Ishikawa (cell line): Measurements from ENCODE around the gene SETBP1.

Source experiments
- CEBPB ChIP-seq: IDR thresholded peaks from 2 replicates; pipeline ENCODE4 v1.6.1; 2012
- CREB1 ChIP-seq: IDR thresholded peaks from 2 replicates; pipeline ENCODE4 v1.6.1; 2012; ENCODE audit warnings: low read depth
- EGR1 ChIP-seq: IDR thresholded peaks from 2 replicates; pipeline ENCODE4 v1.6.1; 2012
- EP300 ChIP-seq: IDR thresholded peaks from 2 replicates; pipeline ENCODE4 v1.6.1; 2012; ENCODE audit warnings: borderline replicate concordance
- FOXM1 ChIP-seq: IDR thresholded peaks from 2 replicates; pipeline ENCODE4 v1.6.1; 2012; ENCODE audit warnings: low read depth, borderline replicate concordance
- NFIC ChIP-seq: IDR thresholded peaks from 2 replicates; pipeline ENCODE4 v1.6.1; 2012
- RAD21 ChIP-seq: IDR thresholded peaks from 2 replicates; pipeline ENCODE4 v1.6.1; 2012; ENCODE audit warnings: low read depth
- TAF1 ChIP-seq: IDR thresholded peaks from 2 replicates; pipeline ENCODE4 v1.6.1; 2012; ENCODE audit warnings: low read depth, mild to moderate bottlenecking
- TCF12 ChIP-seq: IDR thresholded peaks from 2 replicates; pipeline ENCODE4 v1.6.1; 2012; ENCODE audit warnings: low read depth
- TEAD4 ChIP-seq: IDR thresholded peaks from 2 replicates; pipeline ENCODE4 v1.6.1; 2012
- YY1 ChIP-seq: IDR thresholded peaks from 2 replicates; pipeline ENCODE4 v1.6.1; 2012; ENCODE audit warnings: low read depth
- ZBTB7A ChIP-seq: IDR thresholded peaks from 2 replicates; pipeline ENCODE4 v1.6.1; 2012; ENCODE audit warnings: low read depth
- TF ChIP-seq, protein P1 (sequence below): IDR thresholded peaks from 2 replicates; pipeline ENCODE4 v1.6.1; 2012; ENCODE audit warnings: low read depth, mild to moderate bottlenecking
- TF ChIP-seq, protein P2 (sequence below): IDR thresholded peaks from 2 replicates; pipeline ENCODE4 v1.6.1; 2012
- TF ChIP-seq, protein P3 (sequence below): IDR thresholded peaks from 2 replicates; pipeline ENCODE4 v1.6.1; 2012

The SETBP1 gene

DNA sequence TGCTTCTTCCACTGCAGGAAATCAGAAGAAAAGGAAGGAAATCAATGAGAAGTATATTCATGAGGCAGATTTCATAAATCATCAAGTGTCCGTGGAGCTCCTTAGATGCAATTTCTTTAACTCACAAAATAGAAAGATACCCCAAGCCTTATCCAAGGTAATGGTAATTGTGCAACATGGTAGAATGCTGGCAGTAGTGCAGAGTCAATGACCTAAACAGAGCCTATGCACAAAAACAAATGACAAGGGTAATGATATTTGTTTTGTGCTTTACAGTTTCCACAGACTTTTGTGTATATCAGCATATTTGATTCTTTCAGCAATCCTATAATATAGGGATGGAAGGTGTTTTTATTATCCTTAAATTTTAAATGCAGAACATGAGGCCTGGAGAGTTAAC, 102.7 kb downstream of the SETBP1 start:
- TF ChIP-seq RAD21, result no peak
- no peak for TF ChIP-seq CEBPB
- no peak for TF ChIP-seq TAF1
- TF ChIP-seq, protein P1, sequence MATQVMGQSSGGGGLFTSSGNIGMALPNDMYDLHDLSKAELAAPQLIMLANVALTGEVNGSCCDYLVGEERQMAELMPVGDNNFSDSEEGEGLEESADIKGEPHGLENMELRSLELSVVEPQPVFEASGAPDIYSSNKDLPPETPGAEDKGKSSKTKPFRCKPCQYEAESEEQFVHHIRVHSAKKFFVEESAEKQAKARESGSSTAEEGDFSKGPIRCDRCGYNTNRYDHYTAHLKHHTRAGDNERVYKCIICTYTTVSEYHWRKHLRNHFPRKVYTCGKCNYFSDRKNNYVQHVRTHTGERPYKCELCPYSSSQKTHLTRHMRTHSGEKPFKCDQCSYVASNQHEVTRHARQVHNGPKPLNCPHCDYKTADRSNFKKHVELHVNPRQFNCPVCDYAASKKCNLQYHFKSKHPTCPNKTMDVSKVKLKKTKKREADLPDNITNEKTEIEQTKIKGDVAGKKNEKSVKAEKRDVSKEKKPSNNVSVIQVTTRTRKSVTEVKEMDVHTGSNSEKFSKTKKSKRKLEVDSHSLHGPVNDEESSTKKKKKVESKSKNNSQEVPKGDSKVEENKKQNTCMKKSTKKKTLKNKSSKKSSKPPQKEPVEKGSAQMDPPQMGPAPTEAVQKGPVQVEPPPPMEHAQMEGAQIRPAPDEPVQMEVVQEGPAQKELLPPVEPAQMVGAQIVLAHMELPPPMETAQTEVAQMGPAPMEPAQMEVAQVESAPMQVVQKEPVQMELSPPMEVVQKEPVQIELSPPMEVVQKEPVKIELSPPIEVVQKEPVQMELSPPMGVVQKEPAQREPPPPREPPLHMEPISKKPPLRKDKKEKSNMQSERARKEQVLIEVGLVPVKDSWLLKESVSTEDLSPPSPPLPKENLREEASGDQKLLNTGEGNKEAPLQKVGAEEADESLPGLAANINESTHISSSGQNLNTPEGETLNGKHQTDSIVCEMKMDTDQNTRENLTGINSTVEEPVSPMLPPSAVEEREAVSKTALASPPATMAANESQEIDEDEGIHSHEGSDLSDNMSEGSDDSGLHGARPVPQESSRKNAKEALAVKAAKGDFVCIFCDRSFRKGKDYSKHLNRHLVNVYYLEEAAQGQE, result no peak
- TF ChIP-seq TCF12, result no peak
- TF ChIP-seq, protein P2, sequence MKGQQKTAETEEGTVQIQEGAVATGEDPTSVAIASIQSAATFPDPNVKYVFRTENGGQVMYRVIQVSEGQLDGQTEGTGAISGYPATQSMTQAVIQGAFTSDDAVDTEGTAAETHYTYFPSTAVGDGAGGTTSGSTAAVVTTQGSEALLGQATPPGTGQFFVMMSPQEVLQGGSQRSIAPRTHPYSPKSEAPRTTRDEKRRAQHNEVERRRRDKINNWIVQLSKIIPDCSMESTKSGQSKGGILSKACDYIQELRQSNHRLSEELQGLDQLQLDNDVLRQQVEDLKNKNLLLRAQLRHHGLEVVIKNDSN, result no peak
- no peak for TF ChIP-seq TEAD4
- TF ChIP-seq EP300, result no peak
- TF ChIP-seq NFIC, result no peak
- TF ChIP-seq, protein P3, sequence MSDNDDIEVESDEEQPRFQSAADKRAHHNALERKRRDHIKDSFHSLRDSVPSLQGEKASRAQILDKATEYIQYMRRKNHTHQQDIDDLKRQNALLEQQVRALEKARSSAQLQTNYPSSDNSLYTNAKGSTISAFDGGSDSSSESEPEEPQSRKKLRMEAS, result no peak
- TF ChIP-seq ZBTB7A, result no peak

DNA sequence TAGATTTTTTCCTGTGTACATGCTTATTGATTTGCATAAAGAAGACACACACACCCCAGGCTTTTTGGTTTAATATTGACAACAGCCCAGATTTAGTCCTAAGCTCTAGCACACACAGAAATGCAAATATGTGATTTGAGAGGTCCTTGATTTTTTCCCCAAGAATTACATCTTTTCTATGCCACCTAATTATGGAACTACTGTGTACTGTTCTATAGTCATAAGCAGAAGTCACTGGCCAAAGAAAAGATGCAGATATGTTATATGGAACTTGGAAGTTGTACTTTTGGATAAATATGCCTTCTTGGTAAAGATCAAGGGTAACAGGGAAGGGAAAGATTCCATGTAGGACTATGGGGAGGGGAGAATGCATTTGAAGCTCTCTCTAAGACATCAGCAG, 105.6 kb downstream of the SETBP1 start:
- TF ChIP-seq TAF1, result no peak
- TF ChIP-seq CEBPB, result no peak
- TF ChIP-seq, protein P2, result no peak
- no peak for TF ChIP-seq YY1
- TF ChIP-seq, protein P3, result no peak
- TF ChIP-seq RAD21, result no peak
- no peak for TF ChIP-seq CREB1
- no peak for TF ChIP-seq NFIC
- TF ChIP-seq TCF12, result no peak
- no peak for TF ChIP-seq ZBTB7A
- no peak for TF ChIP-seq TEAD4
- TF ChIP-seq, protein P1, result no peak
- no peak for TF ChIP-seq EP300
- TF ChIP-seq FOXM1, result no peak
- no peak for TF ChIP-seq EGR1

DNA sequence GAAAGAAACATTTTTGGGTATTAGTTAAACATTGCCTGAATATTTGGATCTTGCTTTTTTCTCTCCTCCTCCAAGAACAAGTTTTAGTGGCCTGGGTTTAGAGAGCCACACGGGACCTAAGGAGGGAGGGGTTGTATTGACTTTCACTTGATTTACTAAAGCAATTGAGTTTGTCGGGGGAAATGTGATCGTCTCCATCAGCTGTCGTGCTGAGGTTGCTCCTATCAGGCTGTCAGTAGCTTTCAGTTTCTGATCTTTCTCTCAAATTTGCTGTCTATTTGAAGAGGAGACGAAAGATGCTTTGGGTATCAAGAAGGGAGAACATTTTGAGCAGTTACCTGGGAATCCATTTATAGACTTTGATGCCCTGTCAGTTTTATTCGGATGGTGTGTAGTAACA, 106.0 kb downstream of the SETBP1 start:
- TF ChIP-seq CEBPB (no peak), EP300 (no peak), CREB1 (no peak), FOXM1 (no peak), TCF12 (no peak), YY1 (no peak), TEAD4 (no peak), ZBTB7A (no peak), EGR1 (no peak), TAF1 (no peak)
- TF ChIP-seq, protein P1, result no peak
- TF ChIP-seq, protein P2, result no peak

DNA sequence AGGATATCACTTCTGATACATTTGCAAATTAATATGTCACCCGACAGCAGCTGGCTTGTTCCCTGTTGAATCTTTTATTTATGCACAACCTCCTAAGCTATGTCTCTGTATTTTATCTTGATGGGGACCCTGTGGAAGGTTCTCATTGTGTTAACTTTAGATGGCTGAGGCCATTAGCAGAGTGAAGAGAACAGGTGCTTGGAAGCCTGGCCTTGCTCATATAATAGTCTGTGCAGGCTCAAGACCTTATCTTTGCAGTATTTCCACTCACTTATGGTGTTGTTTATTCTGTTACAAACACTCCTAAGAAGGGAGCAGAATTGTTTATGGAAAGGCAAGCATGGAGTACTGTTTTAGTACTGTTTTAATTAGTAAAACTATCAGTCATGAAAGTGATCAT, 107.6 kb downstream of the SETBP1 start:
- TF ChIP-seq NFIC (no peak), CEBPB (no peak), CREB1 (no peak), EGR1 (no peak), FOXM1 (no peak), TAF1 (no peak)
- TF ChIP-seq, protein P1, result no peak
- TF ChIP-seq, protein P2, result no peak
